GM13977 (cell line): ENCODE data around the gene PELI1.

Experiments used
- DNase-seq: peaks from one replicate; pipeline ENCODE4 v3.0.0; 2012; ENCODE audit warnings: low spot score
- CTCF ChIP-seq: IDR thresholded peaks from 2 replicates; pipeline ENCODE4 v1.5.1; 2012; ENCODE audit warnings: mild to moderate bottlenecking, control low read depth; ENCODE audit not compliant: insufficient read depth; ENCODE audit errors: extremely low read depth, missing control alignments
- in situ Hi-C: fragments of 300-500 bp; cut with MboI; formaldehyde crosslinking; loops from one replicate; pipeline ENCODE4 v1.12.0; 2022; ENCODE audit warnings: low sequenced_read_pairs, low pct_unique_long_range_greater_than_20kb, mixed read lengths, inconsistent platforms; ENCODE audit not compliant: unreplicated experiment

PELI1 gene

GRCh38 chr2:64186699-64187605 is 42.7 kb upstream of the PELI1 start:
- TF ChIP-seq CTCF: no peak
- DNase-seq: no peak
- in situ Hi-C loops: no loop called here

GRCh38 chr2:64179582-64180321 is 35.5 kb upstream of the PELI1 start:
- peak; percentile 57 for DNase-seq
- TF ChIP-seq CTCF: no peak
- in situ Hi-C loops: no loop called here

DNA sequence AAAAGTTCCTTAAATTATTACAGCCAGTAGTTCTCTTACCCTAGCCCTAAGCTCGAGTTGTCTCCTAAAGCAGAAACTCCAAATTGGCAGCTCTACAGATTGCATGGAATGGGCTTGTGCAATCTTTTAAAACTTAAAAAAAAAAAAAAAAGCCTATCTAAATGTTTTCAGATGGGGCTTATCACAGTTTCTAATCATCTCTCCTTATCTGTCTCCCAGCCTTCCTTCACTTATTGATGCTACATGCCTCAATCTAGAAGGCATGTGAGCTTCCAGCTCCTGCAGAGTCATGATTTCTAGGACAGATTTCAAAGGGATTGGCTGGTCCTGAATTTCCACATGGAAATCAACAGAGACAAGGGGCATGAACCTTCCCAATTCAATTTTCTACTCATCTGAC is 33.1 kb upstream of the PELI1 start:
- no peak for TF ChIP-seq CTCF
- in situ Hi-C loops: no loop called here
- no peak for DNase-seq

- DNase-seq: no peak
- in situ Hi-C loops: no loop called here
- TF ChIP-seq CTCF: no peak
These were observed 31.4 kb upstream of the PELI1 start for GRCh38 chr2:64175419-64176197.

- no peak for TF ChIP-seq CTCF
- in situ Hi-C loops: no loop called here
- no peak for DNase-seq
These were observed 29.2 kb upstream of the PELI1 start for GRCh38 chr2:64173156-64174135.
